HepG2 (cell line): ENCODE measurements around the gene SIGLEC15. TPM values are rescaled to one million over a fixed set of nuclear protein-coding genes. Genes with fewer than 3 reads are reported as not detected.
A peak's percentile ranks its signal among the peaks of the same experiment; 100 is the strongest.

Source experiments
- GRHL1 ChIP-seq: sonication (generic); formaldehyde crosslinking; conservative IDR thresholded peaks from 2 replicates; pipeline ENCODE4 v1.8.0; 2022; ENCODE audit warnings: missing genetic modification reagents
- YY1 ChIP-seq: IDR thresholded peaks from 2 replicates; pipeline ENCODE4 v1.6.1; 2011; ENCODE audit warnings: low read length, low read depth, moderate library complexity, mild to moderate bottlenecking; ENCODE audit not compliant: insufficient read depth, insufficient replicate concordance
- ZNF687 ChIP-seq: sonication (generic); formaldehyde crosslinking; IDR thresholded peaks from 2 replicates; pipeline ENCODE4 v1.5.1; 2020; ENCODE audit warnings: mild to moderate bottlenecking, missing genetic modification reagents, moderate library complexity
- polyA plus RNA-seq, 8 experiments: library from polyadenylated mRNA; depleted of rRNA in 3 of 8; stranded (reverse) in 7 of 8; unstranded in 1 of 8; fragments of >200 nt; fragmentation: Illumina TruSeq in 4 of 8; extraction: Trizol in 4 of 8; gene quantifications; 2 replicates each; pipeline versions ENCODE4 v1.2.1 to v1.2.3, GENCODE V29; 2011 to 2016; ENCODE audit warnings: low read depth in 4 of 8, missing spikeins in 1 of 8, mixed read lengths in 1 of 8; ENCODE audit not compliant: insufficient read depth in 1 of 8
- total RNA-seq, 5 experiments: library from RNA; depleted of rRNA; stranded (reverse); fragments of >200 nt; fragmentation: Illumina TruSeq; extraction: Trizol; gene quantifications; 2 replicates each; pipeline ENCODE4 v1.2.3, GENCODE V29; 2016; ENCODE audit warnings: low read depth in 1 of 5

The SIGLEC15 gene
- total and polyA plus RNA-seq, 2 of the 13 experiments (the other 11 are each of a cell fraction or from before 2014, with no cell fraction given) = not detected

- TF ChIP-seq ZNF687 (CRISPR knock-in tag) (peak; percentile 37; the same call in 1 of the 2 replicates), YY1 (peak; percentile 29), GRHL1 (CRISPR knock-in tag) (no peak)
These were observed 54.5 kb downstream of the SIGLEC15 start (continued) for GRCh38 chr18:45879681-45880655.
